ENCODE data around the gene HVCN1.

HVCN1 gene

GRCh38 chr12:110637869-110638441 lies 51.0 kb downstream of the HVCN1 start:
- peaks cover 4% of the 10 kb centered on the region for H3K4me1 ChIP-seq (ENCODE audit: control insufficient read depth, low read depth, low read length)
- H3K27me3 ChIP-seq (ENCODE audit: control insufficient read depth, insufficient read depth, low read length) = no peaks in the 10 kb centered on the region
- no peak overlapping the region for H3K4me3 ChIP-seq (ENCODE audit: low read length)
- H3K27ac ChIP-seq (ENCODE audit: low read length) = no peak overlapping the region
- no peak overlapping the region for H3K9ac ChIP-seq (ENCODE audit: low read length)
- H3K9me3 ChIP-seq (ENCODE audit: control insufficient read depth, low read depth, low read length) = no peaks in the 10 kb centered on the region
- H3K36me3 ChIP-seq (ENCODE audit: control insufficient read depth, low read depth, low read length) = no peaks in the 10 kb centered on the region

GRCh38 chr12:110636516-110636915 lies 52.4 kb downstream of the HVCN1 start:
- H3K9me3 ChIP-seq (ENCODE audit: control insufficient read depth, low read depth, low read length) = no peaks in the 10 kb centered on the region
- H3K36me3 ChIP-seq (ENCODE audit: control insufficient read depth, low read depth, low read length) = peaks cover 4% of the 10 kb centered on the region
- no peak overlapping the region for H3K9ac ChIP-seq (ENCODE audit: low read length)
- H3K27me3 ChIP-seq (ENCODE audit: control insufficient read depth, insufficient read depth, low read length) = no peaks in the 10 kb centered on the region
- peaks cover 3% of the 10 kb centered on the region for H3K4me1 ChIP-seq (ENCODE audit: control insufficient read depth, low read depth, low read length)
- no peak overlapping the region for H3K4me3 ChIP-seq (ENCODE audit: low read length)
- H3K27ac ChIP-seq (ENCODE audit: low read length) = no peak overlapping the region

DNA sequence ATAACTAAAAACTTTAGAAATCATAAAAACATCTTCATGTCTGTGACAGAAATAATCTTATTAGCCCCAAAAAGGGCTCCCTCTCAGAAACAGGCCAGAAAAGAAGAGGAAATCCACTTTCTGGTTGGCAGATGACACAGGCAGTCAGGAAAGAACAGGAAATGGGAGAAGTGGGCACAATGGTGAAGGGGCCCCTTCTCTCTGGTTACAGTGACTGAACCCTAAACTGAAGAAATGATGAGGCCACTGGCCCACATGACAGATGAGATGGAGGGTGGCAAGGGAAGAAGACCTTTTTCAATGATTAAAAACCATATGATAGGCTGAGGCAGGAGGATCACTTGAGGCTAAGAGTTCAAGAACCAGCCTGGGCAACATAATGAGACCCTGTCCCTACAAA lies 53.9 kb downstream of the HVCN1 start:
- no peak overlapping the region for H3K9ac ChIP-seq (ENCODE audit: low read length)
- H3K27ac ChIP-seq (ENCODE audit: low read length) = no peak overlapping the region
- peaks cover 4% of the 10 kb centered on the region for H3K36me3 ChIP-seq (ENCODE audit: control insufficient read depth, low read depth, low read length)
- no peaks in the 10 kb centered on the region for H3K9me3 ChIP-seq (ENCODE audit: control insufficient read depth, low read depth, low read length)
- no peak overlapping the region for H3K4me3 ChIP-seq (ENCODE audit: low read length)
- H3K27me3 ChIP-seq (ENCODE audit: control insufficient read depth, insufficient read depth, low read length) = no peaks in the 10 kb centered on the region
- no peaks in the 10 kb centered on the region for H3K4me1 ChIP-seq (ENCODE audit: control insufficient read depth, low read depth, low read length)

GRCh38 chr12:110627500-110628195 lies 61.3 kb downstream of the HVCN1 start:
- Histone ChIP-seq H3K4me1 (ENCODE audit: control insufficient read depth, low read depth, low read length) (no peaks in the 10 kb centered on the region), H3K27me3 (ENCODE audit: control insufficient read depth, insufficient read depth, low read length) (no peaks in the 10 kb centered on the region), H3K27ac (ENCODE audit: low read length) (no peak overlapping the region), H3K36me3 (ENCODE audit: control insufficient read depth, low read depth, low read length) (peaks cover 4% of the 10 kb centered on the region), H3K9me3 (ENCODE audit: control insufficient read depth, low read depth, low read length) (no peaks in the 10 kb centered on the region), H3K9ac (ENCODE audit: low read length) (no peak overlapping the region), H3K4me3 (ENCODE audit: low read length) (no peak overlapping the region)

DNA sequence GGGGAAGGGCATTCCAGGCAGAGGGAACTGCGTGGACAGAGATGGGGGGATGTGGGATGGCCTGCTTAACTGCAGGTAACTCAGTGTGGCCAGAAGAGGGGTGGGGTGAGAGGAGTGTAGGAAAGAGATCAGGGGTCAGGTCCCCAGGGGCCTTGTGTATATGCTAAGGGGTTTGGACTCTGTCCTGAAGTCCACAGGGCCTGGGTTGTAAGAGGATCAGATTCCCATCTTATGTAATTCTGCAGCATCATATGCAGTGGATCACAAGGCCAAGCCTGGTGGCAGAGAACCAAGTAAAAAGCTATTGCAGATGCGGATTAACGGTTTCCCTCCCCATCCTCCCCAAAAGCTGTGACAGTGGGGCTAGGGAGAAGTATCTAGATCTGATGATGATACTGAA lies 66.3 kb downstream of the HVCN1 start:
- Histone ChIP-seq H3K36me3 (ENCODE audit: control insufficient read depth, low read depth, low read length) (no peaks in the 10 kb centered on the region), H3K4me3 (ENCODE audit: low read length) (no peak overlapping the region), H3K27me3 (ENCODE audit: control insufficient read depth, insufficient read depth, low read length) (no peaks in the 10 kb centered on the region), H3K27ac (ENCODE audit: low read length) (no peak overlapping the region), H3K9ac (ENCODE audit: low read length) (no peak overlapping the region), H3K9me3 (ENCODE audit: control insufficient read depth, low read depth, low read length) (no peaks in the 10 kb centered on the region), H3K4me1 (ENCODE audit: control insufficient read depth, low read depth, low read length) (no peaks in the 10 kb centered on the region)

DNA sequence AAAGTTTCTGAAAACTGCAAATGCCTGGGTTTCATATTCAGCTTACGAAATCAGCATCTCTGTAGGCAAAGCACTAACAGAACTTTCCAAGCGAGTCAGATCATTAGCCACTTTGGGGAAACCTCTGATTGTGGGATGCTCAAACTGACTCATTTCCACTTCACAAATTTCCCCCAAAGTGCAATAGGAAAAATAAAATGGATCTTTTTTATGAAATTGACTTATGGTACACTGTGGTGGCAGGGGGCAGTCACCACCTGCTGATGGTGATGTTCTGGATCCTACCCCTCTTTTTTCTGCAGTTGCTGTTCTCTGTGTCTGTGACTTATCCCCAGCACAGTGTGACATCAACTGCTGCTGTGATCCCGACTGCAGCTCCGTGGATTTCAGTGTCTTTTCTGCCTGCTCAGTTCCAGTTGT lies 69.4 kb downstream of the HVCN1 start:
- Histone ChIP-seq H3K4me1 (ENCODE audit: control insufficient read depth, low read depth, low read length) (peaks cover under 1% of the 10 kb centered on the region), H3K27ac (ENCODE audit: low read length) (no peak overlapping the region), H3K4me3 (ENCODE audit: low read length) (no peak overlapping the region), H3K27me3 (ENCODE audit: control insufficient read depth, insufficient read depth, low read length) (no peaks in the 10 kb centered on the region), H3K9me3 (ENCODE audit: control insufficient read depth, low read depth, low read length) (no peaks in the 10 kb centered on the region), H3K36me3 (ENCODE audit: control insufficient read depth, low read depth, low read length) (no peaks in the 10 kb centered on the region), H3K9ac (ENCODE audit: low read length) (no peak overlapping the region)

DNA sequence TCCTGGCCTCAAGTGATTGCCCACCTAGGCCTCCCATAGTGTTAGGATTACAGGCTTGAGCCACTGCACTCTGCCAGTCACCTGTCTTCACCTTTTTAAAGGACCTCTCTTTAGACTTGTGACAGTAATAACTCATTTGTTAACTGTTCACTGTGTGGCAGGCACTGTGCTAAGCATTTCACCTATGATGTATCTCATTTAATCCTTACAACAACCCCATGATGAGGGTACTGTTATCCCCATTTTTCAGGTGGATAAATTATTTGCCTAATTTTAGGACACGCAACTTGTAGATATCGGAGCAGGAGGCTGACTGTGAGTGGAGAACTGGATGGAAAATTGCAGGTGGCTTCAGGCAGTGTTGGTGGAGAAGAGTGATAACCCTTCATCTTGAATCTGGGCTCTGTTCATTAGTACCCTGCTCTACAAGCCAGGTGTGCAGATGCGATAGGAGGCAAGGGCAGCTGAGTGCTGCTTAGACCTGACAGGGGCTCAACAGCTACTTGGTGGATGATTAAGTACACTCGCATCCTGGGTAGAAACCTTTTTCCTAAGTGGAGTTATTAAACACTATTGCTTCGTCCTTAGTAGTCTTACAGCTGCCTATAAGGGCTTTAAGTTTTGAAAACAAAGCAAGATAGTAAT lies 72.3 kb downstream of the HVCN1 start:
- Histone ChIP-seq H3K27ac (ENCODE audit: low read length) (no peak overlapping the region), H3K9ac (ENCODE audit: low read length) (no peak overlapping the region), H3K9me3 (ENCODE audit: control insufficient read depth, low read depth, low read length) (no peaks in the 10 kb centered on the region), H3K36me3 (ENCODE audit: control insufficient read depth, low read depth, low read length) (no peaks in the 10 kb centered on the region), H3K4me3 (ENCODE audit: low read length) (no peak overlapping the region), H3K27me3 (ENCODE audit: control insufficient read depth, insufficient read depth, low read length) (no peaks in the 10 kb centered on the region), H3K4me1 (ENCODE audit: control insufficient read depth, low read depth, low read length) (peaks cover 4% of the 10 kb centered on the region)

GRCh38 chr12:110615171-110615570 lies 73.7 kb downstream of the HVCN1 start:
- H3K4me3 ChIP-seq (ENCODE audit: low read length) = no peak overlapping the region
- no peaks in the 10 kb centered on the region for H3K36me3 ChIP-seq (ENCODE audit: control insufficient read depth, low read depth, low read length)
- no peak overlapping the region for H3K9ac ChIP-seq (ENCODE audit: low read length)
- H3K27me3 ChIP-seq (ENCODE audit: control insufficient read depth, insufficient read depth, low read length) = no peaks in the 10 kb centered on the region
- no peaks in the 10 kb centered on the region for H3K9me3 ChIP-seq (ENCODE audit: control insufficient read depth, low read depth, low read length)
- H3K27ac ChIP-seq (ENCODE audit: low read length) = no peak overlapping the region
- H3K4me1 ChIP-seq (ENCODE audit: control insufficient read depth, low read depth, low read length) = peaks cover 4% of the 10 kb centered on the region

DNA sequence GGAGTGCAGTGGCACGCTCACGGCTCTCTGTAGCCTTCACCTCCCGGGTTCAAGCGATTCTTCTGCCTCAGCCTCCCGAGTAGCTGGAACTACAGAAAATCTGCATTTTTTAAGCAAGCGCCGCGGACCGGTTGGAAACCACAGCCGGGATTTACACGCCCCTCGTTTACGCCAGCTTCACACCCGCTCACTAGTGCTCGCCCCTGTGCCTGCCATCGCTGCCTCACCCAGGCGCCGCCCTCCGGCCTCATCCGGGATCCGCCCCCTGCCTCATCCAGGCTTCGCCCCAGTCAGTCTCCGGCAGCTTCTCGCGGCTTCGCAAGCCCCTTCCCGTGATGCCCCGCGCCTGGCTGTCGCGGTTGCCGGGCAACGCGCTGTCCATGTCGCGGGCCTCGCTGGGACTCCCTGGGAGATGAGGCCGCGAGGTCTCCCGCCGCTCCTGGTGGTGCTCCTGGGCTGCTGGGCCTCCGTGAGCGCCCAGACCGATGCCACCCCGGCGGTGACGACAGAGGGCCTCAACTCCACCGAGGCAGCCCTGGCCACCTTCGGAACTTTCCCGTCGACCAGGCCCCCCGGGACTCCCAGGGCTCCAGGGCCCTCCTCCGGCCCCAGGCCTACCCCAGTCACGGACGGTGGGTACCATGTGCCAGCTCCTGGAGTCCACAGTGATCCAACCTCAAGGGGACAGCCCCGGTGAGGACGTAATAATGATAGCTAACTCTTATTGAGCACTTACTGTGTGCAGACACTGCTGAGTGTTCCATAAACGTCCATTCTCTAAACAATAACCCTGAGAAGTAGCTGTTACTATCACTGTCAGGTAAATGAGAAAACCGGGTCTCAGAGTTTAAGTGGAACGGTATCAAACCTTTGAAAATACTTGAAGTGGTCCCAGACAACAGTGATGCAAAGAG lies 74.9 kb downstream of the HVCN1 start, which contains the start of gene TCTN1:
TSS of gene TCTN1 (plus strand) at position 359 of the 914 bp plus-strand sequence. CDS start at position 413, 54 bp downstream.
- no peaks in the 10 kb centered on the region for H3K9me3 ChIP-seq (ENCODE audit: control insufficient read depth, low read depth, low read length)
- peak within 1 kb of the TSS; percentile 54 for H3K9ac ChIP-seq (ENCODE audit: low read length)
- H3K27me3 ChIP-seq (ENCODE audit: control insufficient read depth, insufficient read depth, low read length) = no peaks in the 10 kb centered on the region
- H3K4me1 ChIP-seq (ENCODE audit: control insufficient read depth, low read depth, low read length) = peaks cover 4% of the 10 kb centered on the region
- no peaks in the 10 kb centered on the region for H3K36me3 ChIP-seq (ENCODE audit: control insufficient read depth, low read depth, low read length)
- H3K27ac ChIP-seq (ENCODE audit: low read length) = no peak within 1 kb of the TSS
- H3K4me3 ChIP-seq (ENCODE audit: low read length) = peak within 1 kb of the TSS; percentile 79

DNA sequence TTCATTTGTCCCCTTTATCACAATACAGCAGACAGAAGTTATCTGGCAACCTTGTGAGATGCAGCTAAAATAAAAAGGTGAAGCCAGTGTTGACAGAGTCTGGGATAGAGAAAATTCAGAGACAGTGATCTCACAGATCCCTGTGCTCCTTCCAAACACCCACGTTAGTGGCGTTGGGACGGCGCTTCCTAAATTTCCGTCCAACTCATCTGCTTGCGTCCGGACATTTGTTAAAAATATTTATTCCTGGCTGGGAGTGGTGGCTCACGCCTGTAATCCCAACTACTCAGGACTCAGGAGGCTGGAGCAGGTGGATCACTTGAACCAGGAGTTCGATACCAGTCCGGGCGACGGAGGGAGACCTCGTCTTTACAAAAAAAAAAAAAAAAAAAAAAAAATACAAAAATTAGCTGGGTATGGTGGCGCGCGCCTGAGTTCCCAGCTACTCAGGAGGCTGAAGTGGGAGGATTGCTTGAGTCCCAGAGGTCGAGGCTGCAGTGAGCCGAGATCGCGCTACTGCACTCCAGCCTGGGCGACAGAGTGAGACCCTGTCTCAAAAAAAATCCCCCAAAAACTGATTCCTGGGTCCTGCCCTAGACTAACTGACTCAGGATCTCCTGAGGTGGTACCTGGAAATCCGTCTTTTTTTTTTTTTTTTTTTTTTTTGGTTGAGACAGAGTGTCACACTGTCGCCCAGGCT lies 75.7 kb downstream of the HVCN1 start:
- Histone ChIP-seq H3K4me1 (ENCODE audit: control insufficient read depth, low read depth, low read length) (peaks cover 4% of the 10 kb centered on the region), H3K4me3 (ENCODE audit: low read length) (peak overlapping the region; percentile 79), H3K27me3 (ENCODE audit: control insufficient read depth, insufficient read depth, low read length) (no peaks in the 10 kb centered on the region), H3K9me3 (ENCODE audit: control insufficient read depth, low read depth, low read length) (no peaks in the 10 kb centered on the region), H3K9ac (ENCODE audit: low read length) (peak overlapping the region; percentile 54), H3K36me3 (ENCODE audit: control insufficient read depth, low read depth, low read length) (no peaks in the 10 kb centered on the region), H3K27ac (ENCODE audit: low read length) (no peak overlapping the region)

- no peak overlapping the region for H3K4me3 ChIP-seq (ENCODE audit: low read length)
- H3K36me3 ChIP-seq (ENCODE audit: control insufficient read depth, low read depth, low read length) = no peaks in the 10 kb centered on the region
- no peaks in the 10 kb centered on the region for H3K27me3 ChIP-seq (ENCODE audit: control insufficient read depth, insufficient read depth, low read length)
- H3K4me1 ChIP-seq (ENCODE audit: control insufficient read depth, low read depth, low read length) = no peaks in the 10 kb centered on the region
- no peaks in the 10 kb centered on the region for H3K9me3 ChIP-seq (ENCODE audit: control insufficient read depth, low read depth, low read length)
- H3K9ac ChIP-seq (ENCODE audit: low read length) = no peak overlapping the region
- H3K27ac ChIP-seq (ENCODE audit: low read length) = no peak overlapping the region
Measured at GRCh38 chr12:110606253-110606611, 82.7 kb downstream of the HVCN1 start.

All from iPS-18a (cell line).